Esophagus muscularis mucosa (tissue), 4 donors: Measurements from ENCODE around the gene BNC2. TPM values are rescaled to one million over a fixed set of nuclear protein-coding genes. Genes with fewer than 3 reads are reported as not detected.

Experiments
- DNase-seq: peaks from one replicate; pipeline ENCODE4 v3.0.0-alpha.2; 2017; ENCODE audit errors: extremely low spot score
- H3K27ac ChIP-seq, 4 donors: fragments of 200-600 bp; sonication (generic); replicated peaks in 1 of 4; 1 replicate in 3 of 4; 2 replicates in 1 of 4; pipeline ENCODE4 v1.5.1; 2016 to 2019; ENCODE audit warnings: mild to moderate bottlenecking in 1 of 4
- H3K27me3 ChIP-seq, 4 donors: fragments of 200-600 bp; sonication (generic); one replicate each; pipeline versions ENCODE4 v1.5.1 to v1.6.0; 2016 to 2019
- H3K36me3 ChIP-seq, 4 donors: fragments of 200-600 bp; sonication (generic); one replicate each; pipeline ENCODE4 v1.5.1; 2016 to 2019
- H3K4me1 ChIP-seq, 4 donors: fragments of 200-600 bp; sonication (generic); one replicate each; pipeline ENCODE4 v1.5.1; 2016 to 2019
- H3K4me3 ChIP-seq, 4 donors: fragments of 200-600 bp; sonication (generic); 1 replicate in 2 of 4; 2 replicates in 2 of 4; pipeline ENCODE4 v1.5.1; 2016 to 2019; ENCODE audit warnings: mild to moderate bottlenecking in 4 of 4, moderate library complexity in 1 of 4
- H3K9me3 ChIP-seq, 4 donors: fragments of 200-600 bp; sonication (generic); 1 replicate in 3 of 4; 2 replicates in 1 of 4; pipeline ENCODE4 v1.5.1; 2016 to 2019
- EP300 ChIP-seq: sonication (generic); formaldehyde crosslinking; IDR thresholded peaks from one replicate; pipeline ENCODE4 v1.6.1; 2017; ENCODE audit warnings: antibody characterized with exemption
- POLR2A ChIP-seq: fragments of 450-650 bp; IDR thresholded peaks from one replicate; pipeline ENCODE4 v1.6.1; 2017; ENCODE audit warnings: antibody characterized with exemption, moderate library complexity, mild to moderate bottlenecking, low read depth
- POLR2AphosphoS5 ChIP-seq, 2 donors: sonication (generic); formaldehyde crosslinking; IDR thresholded peaks; one replicate each; pipeline ENCODE4 v1.6.1; 2017; ENCODE audit warnings: antibody characterized with exemption in 2 of 2
- WGBS: methylation state at CpG from one replicate; pipeline ENCODE4 v1.1.5; 2018; 5-methylcytosine and 5-hydroxymethylcytosine counted together
- intact Hi-C: fragments of 100-400 bp; cut with DNase I; formaldehyde crosslinking; loops from one replicate; pipeline ENCODE4 v1.15.1; 2023
- total RNA-seq, 4 donors: library from RNA; depleted of rRNA; stranded (reverse); fragments of >200 nt; gene quantifications; one replicate each; pipeline versions ENCODE4 v1.1.0 to v1.2.1, GENCODE V29; 2016
- TF ChIP-seq, protein P1 (sequence below), 3 experiments: fragments of 200-600 bp in 2 of 3; fragments of 450-650 bp in 1 of 3; sonication (generic) in 2 of 3; IDR thresholded peaks; one replicate each; pipeline ENCODE4 v1.5.1; 2017 to 2019; ENCODE audit warnings: antibody characterized with exemption in 3 of 3, mild to moderate bottlenecking in 2 of 3, moderate library complexity in 1 of 3

Gene BNC2
- total RNA-seq, 4 donors from 2014 or later, result 95.3 to 138 (median 123) TPM

DNA sequence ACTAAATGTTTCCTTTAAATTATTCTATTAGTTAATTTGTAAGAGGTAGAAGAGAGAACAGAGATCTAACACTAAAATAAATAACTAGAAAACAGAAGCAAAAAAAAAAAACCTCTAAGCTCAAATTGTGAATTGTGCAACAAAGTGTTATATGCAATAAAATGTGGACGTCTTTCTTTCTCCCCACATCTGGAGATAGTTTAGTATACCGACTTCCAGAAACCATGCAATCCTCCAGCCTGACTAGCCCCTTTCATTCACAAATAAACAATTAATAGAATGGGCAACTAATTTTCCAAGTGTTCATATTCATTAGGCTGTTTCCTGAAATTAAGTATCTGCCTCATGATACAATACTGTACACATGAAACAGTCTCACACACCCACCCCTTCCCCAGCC is 258.5 kb downstream of the BNC2 start:
- Histone ChIP-seq H3K36me3 (no peaks in the 10 kb centered on the region), H3K9me3 (no peaks in the 10 kb centered on the region), H3K4me1 (peaks cover 0 to 32% (median 12%) of the 10 kb centered on the region in 4 donors), H3K27ac (no peak overlapping the region), H3K4me3 (no peak overlapping the region), H3K27me3 (no peaks in the 10 kb centered on the region)
- intact Hi-C loops, result no loop called here
- 79% methylated on average over 2 of the region's 2 CpGs for WGBS
- TF ChIP-seq POLR2AphosphoS5 (IDR thresholded peaks at IDR 0.05) (no peak), POLR2A (no peak), EP300 (no peak)
- TF ChIP-seq, protein P1, sequence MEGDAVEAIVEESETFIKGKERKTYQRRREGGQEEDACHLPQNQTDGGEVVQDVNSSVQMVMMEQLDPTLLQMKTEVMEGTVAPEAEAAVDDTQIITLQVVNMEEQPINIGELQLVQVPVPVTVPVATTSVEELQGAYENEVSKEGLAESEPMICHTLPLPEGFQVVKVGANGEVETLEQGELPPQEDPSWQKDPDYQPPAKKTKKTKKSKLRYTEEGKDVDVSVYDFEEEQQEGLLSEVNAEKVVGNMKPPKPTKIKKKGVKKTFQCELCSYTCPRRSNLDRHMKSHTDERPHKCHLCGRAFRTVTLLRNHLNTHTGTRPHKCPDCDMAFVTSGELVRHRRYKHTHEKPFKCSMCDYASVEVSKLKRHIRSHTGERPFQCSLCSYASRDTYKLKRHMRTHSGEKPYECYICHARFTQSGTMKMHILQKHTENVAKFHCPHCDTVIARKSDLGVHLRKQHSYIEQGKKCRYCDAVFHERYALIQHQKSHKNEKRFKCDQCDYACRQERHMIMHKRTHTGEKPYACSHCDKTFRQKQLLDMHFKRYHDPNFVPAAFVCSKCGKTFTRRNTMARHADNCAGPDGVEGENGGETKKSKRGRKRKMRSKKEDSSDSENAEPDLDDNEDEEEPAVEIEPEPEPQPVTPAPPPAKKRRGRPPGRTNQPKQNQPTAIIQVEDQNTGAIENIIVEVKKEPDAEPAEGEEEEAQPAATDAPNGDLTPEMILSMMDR (IDR thresholded peaks at IDR 0.05), result no peak
- no peak for DNase-seq

DNA sequence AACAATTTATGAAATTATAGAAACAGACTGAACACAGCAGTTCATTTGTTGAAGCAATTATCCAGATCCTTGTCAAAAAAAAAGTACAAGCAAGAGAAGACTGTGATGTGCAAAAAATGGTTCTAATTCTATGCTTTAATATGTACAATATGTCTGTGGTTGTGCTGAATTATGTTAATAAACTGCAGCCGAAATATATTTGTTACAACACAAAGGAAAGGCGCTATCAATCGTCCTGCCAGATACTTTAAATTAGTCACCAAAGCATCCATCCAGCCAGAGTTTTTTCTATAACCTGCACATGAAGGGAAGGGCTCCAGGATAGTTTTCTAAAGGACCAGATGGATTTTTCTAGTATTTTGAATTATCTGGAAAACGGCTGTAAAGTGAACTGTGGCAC is 259.5 kb downstream of the BNC2 start:
- WGBS, result 63% methylated on average over 4 of the region's 4 CpGs
- Histone ChIP-seq H3K4me3 (no peak overlapping the region), H3K9me3 (no peaks in the 10 kb centered on the region), H3K36me3 (no peaks in the 10 kb centered on the region), H3K4me1 (peaks cover 0 to 32% (median 12%) of the 10 kb centered on the region in 4 donors), H3K27me3 (no peaks in the 10 kb centered on the region), H3K27ac (no peak overlapping the region)
- intact Hi-C loops, result no loop called here
- TF ChIP-seq POLR2AphosphoS5 (IDR thresholded peaks at IDR 0.05), result no peak
- TF ChIP-seq, protein P1 (IDR thresholded peaks at IDR 0.05), result no peak
- no peak for TF ChIP-seq EP300
- TF ChIP-seq POLR2A, result no peak
- no peak for DNase-seq

DNA sequence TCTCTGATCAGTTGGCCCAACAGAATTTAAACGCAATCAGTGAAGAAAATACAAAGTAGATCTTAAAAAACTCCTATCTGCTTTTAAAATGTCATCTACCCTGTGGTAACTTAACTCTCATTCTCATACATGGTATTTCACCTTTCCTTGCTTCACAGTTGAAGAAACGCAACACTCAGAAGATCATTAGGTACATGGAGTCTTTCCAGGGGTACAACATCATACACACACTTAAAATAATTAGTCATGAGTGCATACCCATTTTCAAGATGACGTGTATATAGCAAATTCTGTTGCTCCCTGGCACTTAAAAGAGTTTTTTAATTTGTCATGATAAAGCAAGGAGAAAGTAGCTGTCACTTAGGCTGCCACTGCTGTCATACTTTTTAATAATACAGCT is 259.9 kb downstream of the BNC2 start:
- no peaks in the 10 kb centered on the region for H3K36me3 ChIP-seq
- 61% methylated on average over 3 of the region's 3 CpGs for WGBS
- peaks cover 0 to 31% (median 12%) of the 10 kb centered on the region in 4 donors for H3K4me1 ChIP-seq
- no peak for TF ChIP-seq EP300
- TF ChIP-seq POLR2A, result no peak
- no peak for TF ChIP-seq POLR2AphosphoS5 (IDR thresholded peaks at IDR 0.05)
- TF ChIP-seq, protein P1 (IDR thresholded peaks at IDR 0.05), result no peak
- no peak for DNase-seq
- intact Hi-C loops, result no loop called here
- no peaks in the 10 kb centered on the region for H3K9me3 ChIP-seq
- H3K4me3 ChIP-seq, result no peak overlapping the region
- H3K27me3 ChIP-seq, result no peaks in the 10 kb centered on the region
- H3K27ac ChIP-seq, result no peak overlapping the region

DNA sequence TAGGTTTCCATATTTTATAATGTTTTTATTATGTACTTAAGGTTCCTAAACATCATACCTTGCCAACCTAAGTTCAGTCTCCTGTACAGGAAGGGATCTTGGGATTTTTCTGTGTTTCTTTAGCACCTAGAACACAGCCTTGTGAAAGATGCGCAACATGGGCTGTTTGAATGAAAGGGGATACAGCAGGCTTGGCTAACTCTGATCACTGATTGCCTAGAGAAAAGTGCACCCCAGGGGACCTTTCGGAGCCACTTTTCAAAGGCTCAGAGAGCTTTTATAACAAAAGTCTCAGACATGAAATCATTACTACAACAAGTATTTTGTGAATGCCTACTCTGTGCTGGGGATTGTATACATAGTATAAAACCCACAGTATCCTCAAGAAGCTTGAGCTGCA is 261.6 kb downstream of the BNC2 start:
- no peaks in the 10 kb centered on the region for H3K36me3 ChIP-seq
- TF ChIP-seq POLR2AphosphoS5 (IDR thresholded peaks at IDR 0.05) (no peak), POLR2A (no peak), EP300 (no peak)
- TF ChIP-seq, protein P1 (IDR thresholded peaks at IDR 0.05), result no peak
- no peaks in the 10 kb centered on the region for H3K9me3 ChIP-seq
- peaks cover 0 to 30% (median 11%) of the 10 kb centered on the region in 4 donors for H3K4me1 ChIP-seq
- 89% methylated on average over 2 of the region's 2 CpGs for WGBS
- no peak overlapping the region for H3K4me3 ChIP-seq
- H3K27ac ChIP-seq, result no peak overlapping the region
- no peak for DNase-seq
- H3K27me3 ChIP-seq, result no peaks in the 10 kb centered on the region
- intact Hi-C loops, result no loop called here

DNA sequence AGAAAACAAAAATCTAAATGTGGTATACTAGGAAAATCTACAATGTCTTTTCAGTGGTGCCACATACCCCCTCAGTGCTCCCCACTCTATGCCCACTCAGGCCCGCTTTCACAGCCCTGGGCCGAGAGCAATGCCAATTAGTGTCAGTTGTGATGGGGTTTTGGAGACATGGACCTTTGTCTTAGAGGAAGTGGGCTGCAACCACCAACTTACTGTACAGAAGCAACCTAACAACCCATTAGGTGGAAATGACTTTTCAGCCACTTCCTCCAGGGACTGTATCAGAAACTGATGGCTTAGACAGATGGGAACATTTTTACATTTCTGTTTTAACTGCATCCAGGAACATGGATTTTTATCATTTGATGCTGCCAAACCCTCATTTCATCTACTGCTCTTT is 268.0 kb downstream of the BNC2 start:
- H3K4me3 ChIP-seq, result no peak overlapping the region

More for the DNA sequence above, 268.0 kb downstream of the BNC2 start:
- H3K36me3 ChIP-seq, result no peaks in the 10 kb centered on the region
- no peak for TF ChIP-seq EP300
- H3K27me3 ChIP-seq, result no peaks in the 10 kb centered on the region
- no peaks in the 10 kb centered on the region for H3K9me3 ChIP-seq
- intact Hi-C loops, result no loop called here
- no peak overlapping the region for H3K27ac ChIP-seq
- DNase-seq, result no peak
- WGBS, result 75% methylated on average over 2 of the region's 2 CpGs
- H3K4me1 ChIP-seq, result peaks cover 0 to 10% (median 8%) of the 10 kb centered on the region in 4 donors
